ENCODE data around the gene SEC11C.

- TF ChIP-seq, protein P1, sequence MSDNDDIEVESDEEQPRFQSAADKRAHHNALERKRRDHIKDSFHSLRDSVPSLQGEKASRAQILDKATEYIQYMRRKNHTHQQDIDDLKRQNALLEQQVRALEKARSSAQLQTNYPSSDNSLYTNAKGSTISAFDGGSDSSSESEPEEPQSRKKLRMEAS (IDR thresholded peaks at IDR 0.05; ENCODE audit: low read depth, low read length) = no peak
- TF ChIP-seq POLR2A (IDR thresholded peaks at IDR 0.05; ENCODE audit: extremely low read depth, insufficient read length) = no peak
These were observed 37.8 kb downstream of the SEC11C start for GRCh38 chr18:59177485-59177884.

Measured in NB4 (cell line).